ENCODE results near the gene FLAD1. TPM values are rescaled to one million over a fixed set of nuclear protein-coding genes. Genes with fewer than 3 reads are reported as not detected.

The FLAD1 gene
- total RNA-seq, 1 donor = 20.6 TPM

DNA sequence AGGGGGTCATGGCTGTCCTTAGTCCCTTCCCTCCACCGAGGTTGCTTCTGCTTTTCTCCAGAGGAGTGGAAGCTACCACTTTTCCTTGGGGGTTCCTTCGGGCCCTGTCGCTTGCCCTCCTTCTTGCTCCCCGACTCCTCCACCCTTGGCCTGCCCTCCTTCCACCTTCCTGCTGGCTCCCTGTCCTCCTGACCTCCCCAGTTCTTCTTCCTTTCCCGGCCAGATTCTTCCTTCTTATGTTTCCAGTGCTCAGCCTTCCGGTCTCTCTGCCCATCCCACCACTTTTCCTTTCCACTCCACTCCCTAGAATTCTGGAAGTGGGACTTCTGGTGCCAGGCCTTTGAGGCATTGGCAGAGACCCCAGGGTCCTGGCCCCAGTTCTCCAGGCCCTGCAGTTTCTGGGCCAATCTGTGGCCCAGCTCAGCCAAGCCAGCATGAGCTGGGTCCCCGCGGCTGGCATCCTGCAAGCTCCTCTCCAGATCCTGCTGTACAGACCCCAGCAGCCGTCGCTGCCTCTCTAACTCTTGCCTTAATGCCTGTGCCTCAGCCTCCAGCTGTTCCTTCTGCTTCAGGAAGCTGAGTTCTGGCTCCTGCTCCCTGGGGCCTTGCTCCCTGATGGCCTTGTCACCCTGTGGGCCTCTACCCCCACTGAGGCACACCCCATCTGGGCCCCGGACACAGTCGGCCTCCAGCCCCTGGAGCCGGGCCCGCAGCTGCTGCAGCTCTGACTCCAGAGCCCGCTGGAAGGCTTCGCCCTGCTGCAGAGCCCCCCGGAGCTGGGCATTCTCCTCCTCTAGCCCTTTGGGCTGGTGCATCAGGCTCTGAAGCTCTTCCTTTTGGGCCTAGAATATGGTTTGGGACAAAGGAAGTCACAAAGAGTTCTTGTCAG, 36.9 kb upstream of the FLAD1 start:
- no peak for DNase-seq (ENCODE audit: insufficient read length, low spot score, missing footprints)

GRCh38 chr1:154948079-154948478, 35.1 kb upstream of the FLAD1 start:
- Histone ChIP-seq H3K4me3 (ENCODE audit: insufficient read depth, low read length) (no peak overlapping the region), H4K20me1 (ENCODE audit: insufficient read depth, low read length) (no peaks in the 10 kb centered on the region), H3K79me2 (ENCODE audit: insufficient read depth, low read length) (no peaks in the 10 kb centered on the region), H3K9me3 (ENCODE audit: low read depth, low read length) (no peaks in the 10 kb centered on the region), H2AFZ (ENCODE audit: low read length) (no peak overlapping the region), H3K36me3 (ENCODE audit: insufficient read depth, low read length) (no peaks in the 10 kb centered on the region), H3K27ac (ENCODE audit: low read depth, low read length) (no peak overlapping the region), H3K4me2 (ENCODE audit: insufficient read depth, low read length) (no peak overlapping the region), H3K4me1 (ENCODE audit: insufficient read depth, low read length) (no peaks in the 10 kb centered on the region), H3K27me3 (ENCODE audit: insufficient read depth, low read length) (peaks cover 4% of the 10 kb centered on the region)
- DNase-seq (ENCODE audit: insufficient read length, low spot score, missing footprints) = peak; percentile 48
- TF ChIP-seq, protein P1, sequence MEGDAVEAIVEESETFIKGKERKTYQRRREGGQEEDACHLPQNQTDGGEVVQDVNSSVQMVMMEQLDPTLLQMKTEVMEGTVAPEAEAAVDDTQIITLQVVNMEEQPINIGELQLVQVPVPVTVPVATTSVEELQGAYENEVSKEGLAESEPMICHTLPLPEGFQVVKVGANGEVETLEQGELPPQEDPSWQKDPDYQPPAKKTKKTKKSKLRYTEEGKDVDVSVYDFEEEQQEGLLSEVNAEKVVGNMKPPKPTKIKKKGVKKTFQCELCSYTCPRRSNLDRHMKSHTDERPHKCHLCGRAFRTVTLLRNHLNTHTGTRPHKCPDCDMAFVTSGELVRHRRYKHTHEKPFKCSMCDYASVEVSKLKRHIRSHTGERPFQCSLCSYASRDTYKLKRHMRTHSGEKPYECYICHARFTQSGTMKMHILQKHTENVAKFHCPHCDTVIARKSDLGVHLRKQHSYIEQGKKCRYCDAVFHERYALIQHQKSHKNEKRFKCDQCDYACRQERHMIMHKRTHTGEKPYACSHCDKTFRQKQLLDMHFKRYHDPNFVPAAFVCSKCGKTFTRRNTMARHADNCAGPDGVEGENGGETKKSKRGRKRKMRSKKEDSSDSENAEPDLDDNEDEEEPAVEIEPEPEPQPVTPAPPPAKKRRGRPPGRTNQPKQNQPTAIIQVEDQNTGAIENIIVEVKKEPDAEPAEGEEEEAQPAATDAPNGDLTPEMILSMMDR (IDR thresholded peaks at IDR 0.05; ENCODE audit: extremely low read depth, low read depth, low read length) = no peak

More for the DNA sequence above, 36.9 kb upstream of the FLAD1 start:
- H4K20me1 ChIP-seq (ENCODE audit: insufficient read depth, low read length) = no peaks in the 10 kb centered on the region
- no peak overlapping the region for H3K4me3 ChIP-seq (ENCODE audit: insufficient read depth, low read length)
- no peaks in the 10 kb centered on the region for H3K27me3 ChIP-seq (ENCODE audit: insufficient read depth, low read length)
- H3K9me3 ChIP-seq (ENCODE audit: low read depth, low read length) = no peaks in the 10 kb centered on the region
- H3K27ac ChIP-seq (ENCODE audit: low read depth, low read length) = no peak overlapping the region
- no peaks in the 10 kb centered on the region for H3K36me3 ChIP-seq (ENCODE audit: insufficient read depth, low read length)
- H2AFZ ChIP-seq (ENCODE audit: low read length) = no peak overlapping the region
- no peaks in the 10 kb centered on the region for H3K79me2 ChIP-seq (ENCODE audit: insufficient read depth, low read length)
- no peaks in the 10 kb centered on the region for H3K4me1 ChIP-seq (ENCODE audit: insufficient read depth, low read length)
- H3K4me2 ChIP-seq (ENCODE audit: insufficient read depth, low read length) = no peak overlapping the region
- TF ChIP-seq, protein P1 (IDR thresholded peaks at IDR 0.05; ENCODE audit: extremely low read depth, low read depth, low read length) = no peak

DNA sequence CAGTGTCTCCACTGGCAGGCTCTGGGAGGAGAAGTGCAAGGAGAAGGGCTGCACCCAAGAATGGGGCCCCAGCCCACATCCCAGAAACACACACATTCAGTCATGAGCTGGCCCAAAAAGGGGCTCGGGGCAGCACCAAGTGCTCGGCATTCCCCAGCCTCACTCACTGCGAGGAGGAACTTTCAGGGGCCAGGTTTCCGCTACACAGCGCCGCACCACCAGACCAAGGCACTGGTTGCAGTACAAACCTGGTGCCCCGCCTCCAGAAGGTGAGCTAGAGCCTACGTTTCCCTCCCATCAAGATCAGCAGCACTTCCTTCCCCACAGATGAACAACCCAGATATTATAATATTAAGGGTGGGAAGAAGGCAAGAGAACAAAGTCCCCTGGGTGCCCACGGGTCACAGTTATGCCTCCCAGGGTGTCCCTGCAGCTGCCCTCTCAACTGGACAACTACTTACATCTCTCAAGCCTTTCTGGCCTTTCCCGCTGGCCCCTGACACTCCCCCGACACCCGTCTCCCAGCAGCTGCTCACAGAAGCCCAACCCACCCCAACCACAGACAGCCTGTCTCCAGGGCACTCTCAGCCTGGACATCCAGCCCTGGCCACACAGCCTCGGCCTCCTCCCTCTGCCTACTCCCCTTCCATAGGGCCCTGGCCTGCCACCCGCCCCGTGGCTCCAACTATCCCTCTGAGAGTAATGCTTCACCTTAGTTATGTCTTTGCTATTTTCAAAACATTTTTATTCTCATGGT, 31.1 kb upstream of the FLAD1 start:
- H3K4me3 ChIP-seq (ENCODE audit: insufficient read depth, low read length) = no peak overlapping the region
- H3K4me1 ChIP-seq (ENCODE audit: insufficient read depth, low read length) = peaks cover 22% of the 10 kb centered on the region
- no peak overlapping the region for H3K4me2 ChIP-seq (ENCODE audit: insufficient read depth, low read length)
- no peaks in the 10 kb centered on the region for H3K36me3 ChIP-seq (ENCODE audit: insufficient read depth, low read length)
- H3K27ac ChIP-seq (ENCODE audit: low read depth, low read length) = no peak overlapping the region
- no peak overlapping the region for H2AFZ ChIP-seq (ENCODE audit: low read length)
- peaks cover 3% of the 10 kb centered on the region for H3K79me2 ChIP-seq (ENCODE audit: insufficient read depth, low read length)
- peak; percentile 72 for DNase-seq (ENCODE audit: insufficient read length, low spot score, missing footprints)
- H3K9me3 ChIP-seq (ENCODE audit: low read depth, low read length) = no peaks in the 10 kb centered on the region
- peaks cover 4% of the 10 kb centered on the region for H3K27me3 ChIP-seq (ENCODE audit: insufficient read depth, low read length)
- H4K20me1 ChIP-seq (ENCODE audit: insufficient read depth, low read length) = no peaks in the 10 kb centered on the region
- TF ChIP-seq, protein P1 (IDR thresholded peaks at IDR 0.05; ENCODE audit: extremely low read depth, low read depth, low read length) = no peak

DNA sequence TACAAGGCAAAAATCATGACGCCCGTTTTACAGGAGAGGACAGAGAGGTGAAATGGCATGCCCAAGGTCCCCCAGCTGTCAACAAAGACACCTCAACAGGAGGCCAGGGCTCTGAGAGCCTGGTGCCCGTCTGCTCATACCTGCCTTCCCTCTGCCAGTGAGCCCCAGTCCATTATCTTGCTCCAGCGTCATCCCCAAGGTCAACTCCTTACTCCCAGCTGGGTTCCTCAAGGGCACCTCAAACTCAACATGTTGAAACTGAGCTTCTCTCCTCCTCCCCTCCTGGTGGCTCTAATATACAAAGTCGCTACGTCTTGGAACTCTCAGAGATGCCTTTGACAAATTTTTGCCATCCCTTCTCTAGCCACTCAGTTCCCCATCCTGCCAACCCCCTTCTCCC, 30.5 kb upstream of the FLAD1 start:
- Histone ChIP-seq H3K27me3 (ENCODE audit: insufficient read depth, low read length) (peaks cover 4% of the 10 kb centered on the region), H3K4me1 (ENCODE audit: insufficient read depth, low read length) (peaks cover 22% of the 10 kb centered on the region), H3K27ac (ENCODE audit: low read depth, low read length) (no peak overlapping the region), H2AFZ (ENCODE audit: low read length) (no peak overlapping the region), H4K20me1 (ENCODE audit: insufficient read depth, low read length) (no peaks in the 10 kb centered on the region), H3K9me3 (ENCODE audit: low read depth, low read length) (no peaks in the 10 kb centered on the region), H3K4me3 (ENCODE audit: insufficient read depth, low read length) (no peak overlapping the region), H3K79me2 (ENCODE audit: insufficient read depth, low read length) (peaks cover 3% of the 10 kb centered on the region), H3K4me2 (ENCODE audit: insufficient read depth, low read length) (no peak overlapping the region), H3K36me3 (ENCODE audit: insufficient read depth, low read length) (no peaks in the 10 kb centered on the region)
- DNase-seq (ENCODE audit: insufficient read length, low spot score, missing footprints) = peak; percentile 69
- TF ChIP-seq, protein P1 (IDR thresholded peaks at IDR 0.05; ENCODE audit: extremely low read depth, low read depth, low read length) = no peak
